IMR-90 (cell line): ENCODE data around the gene VBP1. TPM values are rescaled to one million over a fixed set of nuclear protein-coding genes. Genes with fewer than 3 reads are reported as not detected.

ENCODE experiments used
- ATAC-seq: fragments of 200-7000 bp; cut with Tn5 transposase; 2 replicates; pipeline ENCODE4 v1.9.1; 2020; ENCODE audit warnings: low read depth, mild to moderate bottlenecking, moderate library complexity
- BruUV-seq: library from RNA; stranded (reverse); fragments of 400-500 nt; replicated peaks from 2 replicates; lab custom pipeline; 2021; lab: Mats Ljungman, UMichigan
- CTCF ChIA-PET: fragments of 300-600 bp; formaldehyde crosslinking; extraction: SDS; loops from one replicate; lab custom pipeline; 2021; ENCODE audit warnings: antibody characterized with exemption; lab: Yijun Ruan, JAX
- POLR2A ChIA-PET: fragments of 300-600 bp; sonication (Branson Sonifier 250); formaldehyde crosslinking; loops from one replicate; lab custom pipeline; 2022; ENCODE audit warnings: antibody characterized with exemption; ENCODE audit not compliant: unreplicated experiment; lab: Charles Lee
- DNase-seq: peaks from one replicate; pipeline ENCODE4 v3.0.0; 2013
- H2AFZ ChIP-seq: replicated peaks from 2 replicates; pipeline ENCODE3; 2013; ENCODE audit warnings: low read length, mild to moderate bottlenecking; ENCODE audit not compliant: poor library complexity
- H2AK5ac ChIP-seq: 2 replicates; pipeline ENCODE4 v1.6.1; 2013; ENCODE audit warnings: low read depth, low read length, inconsistent platforms
- H2AK9ac ChIP-seq: replicated peaks from 2 replicates; pipeline ENCODE3; 2013; ENCODE audit warnings: mild to moderate bottlenecking, low read depth, low read length, moderate library complexity; ENCODE audit not compliant: poor library complexity
- H2BK120ac ChIP-seq: 2 replicates; pipeline ENCODE4 v1.6.1; 2013; ENCODE audit warnings: low read depth, low read length, inconsistent platforms
- H2BK15ac ChIP-seq: 3 replicates; pipeline ENCODE4 v1.6.1; 2013; ENCODE audit warnings: low read depth, low read length, inconsistent platforms
- H2BK20ac ChIP-seq: 2 replicates; pipeline ENCODE4 v1.6.1; 2013; ENCODE audit warnings: low read depth, mild to moderate bottlenecking, inconsistent platforms, low read length, moderate library complexity
- H2BK5ac ChIP-seq: 2 replicates; pipeline ENCODE4 v1.6.1; 2013; ENCODE audit warnings: mild to moderate bottlenecking, low read depth, low read length, inconsistent platforms; ENCODE audit not compliant: poor library complexity, severe bottlenecking
- H3K14ac ChIP-seq: replicated peaks from 2 replicates; pipeline ENCODE4 v1.6.1; 2013; ENCODE audit warnings: low read depth, low read length, inconsistent platforms
- H3K18ac ChIP-seq: 2 replicates; pipeline ENCODE4 v1.6.1; 2013; ENCODE audit warnings: low read depth, low read length, control low read depth
- H3K23ac ChIP-seq: 2 replicates; pipeline ENCODE4 v1.6.1; 2013; ENCODE audit warnings: low read depth, low read length, inconsistent platforms
- H3K27ac ChIP-seq: 2 replicates; pipeline ENCODE4 v1.5.1; 2013; ENCODE audit warnings: mild to moderate bottlenecking, control low read depth, low read length; ENCODE audit not compliant: insufficient read depth
- H3K27me3 ChIP-seq: 2 replicates; pipeline ENCODE4 v1.6.1; 2013; ENCODE audit warnings: low read length; ENCODE audit not compliant: control insufficient read depth, insufficient read depth
- H3K36me3 ChIP-seq: 2 replicates; pipeline ENCODE4 v1.6.1; 2013; ENCODE audit warnings: low read length, mixed read lengths; ENCODE audit not compliant: control insufficient read depth, insufficient read depth
- H3K4ac ChIP-seq: 2 replicates; pipeline ENCODE4 v1.6.1; 2013; ENCODE audit warnings: low read depth, low read length, inconsistent platforms
- H3K4me1 ChIP-seq: 2 replicates; pipeline ENCODE4 v1.6.1; 2013; ENCODE audit warnings: low read length, mixed read lengths; ENCODE audit not compliant: control insufficient read depth, insufficient read depth
- H3K4me2 ChIP-seq: 2 replicates; pipeline ENCODE4 v1.6.1; 2013; ENCODE audit warnings: low read depth, mild to moderate bottlenecking, control low read depth, low read length, moderate library complexity
- H3K4me3 ChIP-seq: 2 replicates; pipeline ENCODE4 v1.5.1; 2013; ENCODE audit warnings: low read depth, mild to moderate bottlenecking, control low read depth, low read length, moderate library complexity; ENCODE audit not compliant: insufficient read depth
- H3K56ac ChIP-seq: 2 replicates; pipeline ENCODE4 v1.6.1; 2013; ENCODE audit warnings: low read length, inconsistent platforms; ENCODE audit not compliant: insufficient read depth; ENCODE audit errors: extremely low read depth
- H3K79me1 ChIP-seq, 2 experiments: 2 replicates each; pipeline ENCODE4 v1.6.1; 2013; ENCODE audit warnings: low read length in 2 of 2, inconsistent platforms in 1 of 2, low read depth in 1 of 2
- H3K9ac ChIP-seq: 2 replicates; pipeline ENCODE4 v1.6.1; 2013; ENCODE audit warnings: low read depth, low read length, control low read depth
- H3K9me1 ChIP-seq: 2 replicates; pipeline ENCODE4 v1.6.1; 2013; ENCODE audit warnings: low read length, inconsistent platforms; ENCODE audit not compliant: insufficient read depth
- H3K9me3 ChIP-seq: 2 replicates; pipeline ENCODE4 v1.6.1; 2013; ENCODE audit warnings: low read length; ENCODE audit not compliant: control insufficient read depth, insufficient read depth
- H4K20me1 ChIP-seq: 2 replicates; pipeline ENCODE4 v1.6.1; 2013; ENCODE audit warnings: low read length, inconsistent platforms; ENCODE audit not compliant: insufficient read depth
- H4K5ac ChIP-seq: 2 replicates; pipeline ENCODE4 v1.6.1; 2013; ENCODE audit warnings: mild to moderate bottlenecking, low read depth, low read length, control low read depth
- H4K8ac ChIP-seq, 2 experiments: 2 replicates each; pipeline ENCODE4 v1.6.1; 2013; ENCODE audit warnings: low read depth in 2 of 2, low read length in 2 of 2, control low read depth in 1 of 2, inconsistent platforms in 1 of 2
- H4K91ac ChIP-seq: 2 replicates; pipeline ENCODE4 v1.6.1; 2013; ENCODE audit warnings: low read depth, low read length, inconsistent platforms; ENCODE audit not compliant: insufficient read depth
- BHLHE40 ChIP-seq: fragments of 150-350 bp; IDR thresholded peaks from 2 replicates; pipeline ENCODE4 v1.6.1; 2016; ENCODE audit warnings: mild to moderate bottlenecking, low read depth, low read length
- CEBPB ChIP-seq: IDR thresholded peaks from 2 replicates; pipeline ENCODE4 v1.6.1; 2012; ENCODE audit warnings: low read depth, low read length, improper control_type of control experiment
- FOS ChIP-seq: fragments of 150-350 bp; IDR thresholded peaks from 2 replicates; pipeline ENCODE4 v1.6.1; 2016; ENCODE audit warnings: low read depth, low read length
- MAFK ChIP-seq: IDR thresholded peaks from 2 replicates; pipeline ENCODE4 v1.6.1; 2012; ENCODE audit warnings: low read depth, low read length, improper control_type of control experiment
- MAZ ChIP-seq: IDR thresholded peaks from 2 replicates; pipeline ENCODE4 v1.6.1; 2012; ENCODE audit warnings: low read depth, mild to moderate bottlenecking, low read length, improper control_type of control experiment, moderate library complexity, borderline replicate concordance
- MXI1 ChIP-seq: IDR thresholded peaks from 2 replicates; pipeline ENCODE4 v1.6.1; 2012; ENCODE audit warnings: low read depth, mild to moderate bottlenecking, low read length, moderate library complexity, borderline replicate concordance
- POLR2A ChIP-seq: IDR thresholded peaks from 2 replicates; pipeline ENCODE4 v1.6.1; 2012; ENCODE audit warnings: mild to moderate bottlenecking, low read depth, low read length
- RAD21 ChIP-seq: IDR thresholded peaks from 2 replicates; pipeline ENCODE4 v1.6.1; 2012; ENCODE audit warnings: low read length, improper control_type of control experiment
- SMC3 ChIP-seq: fragments of 150-350 bp; IDR thresholded peaks from 2 replicates; pipeline ENCODE4 v1.6.1; 2016; ENCODE audit warnings: low read depth, mild to moderate bottlenecking, antibody characterized with exemption, low read length, moderate library complexity
- WGBS, 2 experiments: methylation state at CpG; one replicate each; pipeline versions ENCODE4 v1.1.5 to v1.1.7; 2013; ENCODE audit warnings: missing lambda C conversion rate in 2 of 2; ENCODE audit not compliant: insufficient read length in 1 of 2; ENCODE audit errors: extremely low coverage in 2 of 2; 5-methylcytosine and 5-hydroxymethylcytosine counted together
- dilution Hi-C: fragments of 300-500 bp; cut with HindIII; formaldehyde crosslinking; loops from one replicate; pipeline ENCODE4 v1.14.3; 2018; ENCODE audit warnings: low sequenced_read_pairs; ENCODE audit not compliant: unreplicated experiment
- in situ Hi-C: fragments of 300-500 bp; cut with MboI; formaldehyde crosslinking; loops from 3 replicates; pipeline ENCODE4 v1.14.3; 2019; ENCODE audit warnings: low sequenced_read_pairs, inconsistent platforms, mixed read lengths
- intact Hi-C: fragments of 100-400 bp; cut with micrococcal nuclease; formaldehyde crosslinking; loops from 2 replicates; pipeline ENCODE4 v1.10.0; 2022
- polyA plus RNA-seq, 3 experiments: library from polyadenylated mRNA; depleted of rRNA; stranded (reverse); fragments of >200 nt; gene quantifications; 2 replicates each; pipeline ENCODE4 v1.2.3, GENCODE V29; 2012; ENCODE audit warnings: low replicate concordance in 1 of 3
- total RNA-seq: library from RNA; depleted of rRNA; stranded (reverse); fragments of >200 nt; gene quantifications from 2 replicates; pipeline ENCODE4 v1.2.3, GENCODE V29; 2012
- TF ChIP-seq, protein P1 (sequence below): fragments of 150-350 bp; IDR thresholded peaks from 2 replicates; pipeline ENCODE4 v1.6.1; 2017; ENCODE audit warnings: mild to moderate bottlenecking, antibody characterized with exemption, low read length, low read depth
- TF ChIP-seq, protein P2 (sequence below): fragments of 150-350 bp; IDR thresholded peaks from 2 replicates; pipeline ENCODE4 v1.6.1; 2016; ENCODE audit warnings: low read depth, mild to moderate bottlenecking, low read length, moderate library complexity, borderline replicate concordance

Gene VBP1
- total and polyA plus RNA-seq, 2 of the 4 experiments (the other 2 are of a cell fraction), result 30.8 to 42.3 TPM

DNA sequence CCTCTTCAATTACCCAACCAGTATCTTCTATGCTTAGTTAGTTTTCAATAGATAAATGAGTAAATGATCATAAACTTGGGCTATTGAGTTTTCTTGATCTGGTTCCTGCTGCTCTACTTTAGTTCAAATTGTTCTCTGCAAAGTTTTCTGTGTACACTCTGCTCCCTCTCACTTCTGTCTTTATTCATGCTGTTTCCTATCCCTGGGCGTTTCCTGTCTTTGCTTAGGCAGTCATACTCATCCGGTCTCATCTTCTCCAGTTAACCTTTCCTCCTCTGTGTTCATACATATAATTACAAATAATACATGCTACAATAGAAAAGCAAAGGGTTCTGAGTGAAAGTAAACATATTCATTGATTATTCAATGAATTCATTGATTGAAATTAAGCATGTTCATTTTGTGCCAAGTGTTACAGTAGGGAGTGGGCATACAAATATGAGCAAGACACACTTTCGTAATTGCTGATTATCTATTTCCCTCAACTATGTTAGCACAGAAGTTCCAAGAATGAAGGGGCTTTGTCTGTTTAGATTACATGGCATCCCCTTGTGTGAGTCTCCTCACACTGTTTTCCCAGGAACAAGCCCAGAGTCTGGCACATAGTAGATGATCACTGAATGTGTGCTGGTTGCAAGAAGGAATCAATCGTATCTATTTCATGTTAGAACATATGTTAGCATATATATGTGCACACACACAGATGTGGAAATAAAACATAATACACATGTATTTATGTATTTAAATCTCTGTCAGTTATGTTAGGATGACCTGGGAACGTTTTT, 46.9 kb downstream of the VBP1 start:
- H2BK20ac ChIP-seq, result no peak overlapping the region
- no TSS peak for BruUV-seq
- H2AK5ac ChIP-seq, result no peak overlapping the region
- intact Hi-C loops, result no loop called here
- H4K8ac ChIP-seq, result no peak overlapping the region
- no peak overlapping the region for H3K56ac ChIP-seq
- H3K4ac ChIP-seq, result no peak overlapping the region
- H2BK15ac ChIP-seq, result no peak overlapping the region
- in situ Hi-C loops, result no loop called here
- H2AFZ ChIP-seq, result no peak overlapping the region
- no CpG with 5 or more reads among the region's 5 CpGs for WGBS, 2 experiments
- no peak overlapping the region for H3K23ac ChIP-seq
- H3K9me3 ChIP-seq, result peaks cover 2% of the 10 kb centered on the region; the same call in 1 of the 2 replicates
- no peak overlapping the region for H2AK9ac ChIP-seq
- ChIA-PET CTCF (no interaction called here), POLR2A (no interaction called here)
- H3K4me2 ChIP-seq, result no peak overlapping the region
- no peak overlapping the region for H2BK120ac ChIP-seq
- DNase-seq (no peak), ATAC-seq (no peak)
- H3K4me3 ChIP-seq, result no peak overlapping the region
- H4K5ac ChIP-seq, result no peak overlapping the region
- no peaks in the 10 kb centered on the region for H3K27me3 ChIP-seq
- H3K27ac ChIP-seq, result no peak overlapping the region
- no peak overlapping the region for H3K18ac ChIP-seq
- H4K91ac ChIP-seq, result no peak overlapping the region
- no peaks in the 10 kb centered on the region for H3K36me3 ChIP-seq
- H3K4me1 ChIP-seq, result no peaks in the 10 kb centered on the region
- no peaks in the 10 kb centered on the region for H3K79me1 ChIP-seq
- dilution Hi-C loops, result no loop called here
- H3K9me1 ChIP-seq, result no peaks in the 10 kb centered on the region
- H2BK5ac ChIP-seq, result no peak overlapping the region
- no peaks in the 10 kb centered on the region for H4K20me1 ChIP-seq
- H3K14ac ChIP-seq, result no peak overlapping the region
- H3K9ac ChIP-seq, result no peak overlapping the region
- TF ChIP-seq MAZ, result no peak
- no peak for TF ChIP-seq CEBPB
- no peak for TF ChIP-seq POLR2A
- TF ChIP-seq, protein P1, sequence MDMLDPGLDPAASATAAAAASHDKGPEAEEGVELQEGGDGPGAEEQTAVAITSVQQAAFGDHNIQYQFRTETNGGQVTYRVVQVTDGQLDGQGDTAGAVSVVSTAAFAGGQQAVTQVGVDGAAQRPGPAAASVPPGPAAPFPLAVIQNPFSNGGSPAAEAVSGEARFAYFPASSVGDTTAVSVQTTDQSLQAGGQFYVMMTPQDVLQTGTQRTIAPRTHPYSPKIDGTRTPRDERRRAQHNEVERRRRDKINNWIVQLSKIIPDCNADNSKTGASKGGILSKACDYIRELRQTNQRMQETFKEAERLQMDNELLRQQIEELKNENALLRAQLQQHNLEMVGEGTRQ, result no peak
- TF ChIP-seq, protein P2, sequence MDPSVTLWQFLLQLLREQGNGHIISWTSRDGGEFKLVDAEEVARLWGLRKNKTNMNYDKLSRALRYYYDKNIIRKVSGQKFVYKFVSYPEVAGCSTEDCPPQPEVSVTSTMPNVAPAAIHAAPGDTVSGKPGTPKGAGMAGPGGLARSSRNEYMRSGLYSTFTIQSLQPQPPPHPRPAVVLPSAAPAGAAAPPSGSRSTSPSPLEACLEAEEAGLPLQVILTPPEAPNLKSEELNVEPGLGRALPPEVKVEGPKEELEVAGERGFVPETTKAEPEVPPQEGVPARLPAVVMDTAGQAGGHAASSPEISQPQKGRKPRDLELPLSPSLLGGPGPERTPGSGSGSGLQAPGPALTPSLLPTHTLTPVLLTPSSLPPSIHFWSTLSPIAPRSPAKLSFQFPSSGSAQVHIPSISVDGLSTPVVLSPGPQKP, result no peak
- no peak for TF ChIP-seq MXI1
- no peak for TF ChIP-seq FOS
- TF ChIP-seq MAFK, result no peak
- no peak for TF ChIP-seq RAD21
- no peak for TF ChIP-seq SMC3
- no peak for TF ChIP-seq BHLHE40
